SU-DHL-6 (cell line): Measurements from ENCODE around the gene CUEDC1.

Source experiments
- H2AFZ ChIP-seq: fragments of 200-600 bp; sonication (generic); 2 replicates; pipeline ENCODE4 v1.6.1; 2014; ENCODE audit warnings: low read depth, mild to moderate bottlenecking, moderate library complexity, mixed read lengths, antibody characterized with exemption, low read length; ENCODE audit not compliant: severe bottlenecking
- H3F3A ChIP-seq: fragments of 200-600 bp; shearing (Covaris generic); 2 replicates; pipeline ENCODE4 v1.6.0; 2016; ENCODE audit warnings: antibody characterized with exemption, mild to moderate bottlenecking; ENCODE audit not compliant: insufficient read depth
- H3K27ac ChIP-seq: fragments of 200-600 bp; sonication (generic); 2 replicates; pipeline ENCODE4 v1.5.1; 2016; ENCODE audit warnings: low read depth, mild to moderate bottlenecking, low read length, moderate library complexity, mixed read lengths
- H3K27me3 ChIP-seq: fragments of 200-600 bp; sonication (generic), shearing (Covaris generic); 2 replicates; pipeline ENCODE4 v1.6.0; 2014; ENCODE audit warnings: mild to moderate bottlenecking, low read length
- H3K36me3 ChIP-seq: fragments of 200-600 bp; sonication (generic); 2 replicates; pipeline ENCODE4 v1.6.1; 2014; ENCODE audit warnings: mild to moderate bottlenecking, low read length, mixed read lengths
- H3K4me2 ChIP-seq: fragments of 300-600, 200-600 bp; shearing (Covaris generic), sonication (generic); 2 replicates; pipeline ENCODE4 v1.6.0; 2014; ENCODE audit warnings: low read length, low read depth, mild to moderate bottlenecking; ENCODE audit not compliant: poor library complexity, severe bottlenecking
- H3K4me3 ChIP-seq: fragments of 200-600 bp; sonication (generic); 2 replicates; pipeline ENCODE4 v1.5.1; 2014; ENCODE audit warnings: antibody characterized with exemption, low read length, mild to moderate bottlenecking, mixed read lengths; ENCODE audit not compliant: insufficient read depth, poor library complexity, severe bottlenecking
- H3K79me2 ChIP-seq: fragments of 200-600 bp; sonication (generic); 2 replicates; pipeline ENCODE4 v1.6.1; 2014; ENCODE audit warnings: mild to moderate bottlenecking, low read length, moderate library complexity; ENCODE audit not compliant: insufficient read depth
- H3K9ac ChIP-seq: fragments of 200-600 bp; sonication (generic); 2 replicates; pipeline ENCODE4 v1.7.0; 2014; ENCODE audit warnings: mild to moderate bottlenecking, low read length
- H3K9me2 ChIP-seq: fragments of 200-600 bp; sonication (generic); replicated peaks from 2 replicates; pipeline ENCODE4 v1.6.1; 2014; ENCODE audit warnings: low read length; ENCODE audit not compliant: insufficient read depth
- H3K9me3 ChIP-seq: fragments of 200-600 bp; sonication (generic); 2 replicates; pipeline ENCODE4 v1.6.1; 2014; ENCODE audit warnings: low read length, mixed read lengths; ENCODE audit not compliant: insufficient read depth
- H4K20me1 ChIP-seq: fragments of 200-600 bp; sonication (generic); 2 replicates; pipeline ENCODE4 v1.6.1; 2014; ENCODE audit warnings: low read depth, mild to moderate bottlenecking, antibody characterized with exemption, low read length, moderate library complexity, mixed read lengths
- EZH2phosphoT487 ChIP-seq: fragments of 200-600 bp; sonication (generic), shearing (Covaris generic); conservative IDR thresholded peaks from 2 replicates; pipeline ENCODE4 v1.6.1; 2018; ENCODE audit warnings: mild to moderate bottlenecking, antibody characterized with exemption, low read length, moderate library complexity, mixed read lengths
- TF ChIP-seq, protein P1 (sequence below): fragments of 200-600 bp; sonication (generic); IDR thresholded peaks from one replicate; pipeline ENCODE4 v1.5.1; 2017; ENCODE audit warnings: antibody characterized with exemption, mild to moderate bottlenecking, low read length, moderate library complexity; ENCODE audit not compliant: insufficient read depth, poor library complexity, severe bottlenecking

Gene CUEDC1

DNA sequence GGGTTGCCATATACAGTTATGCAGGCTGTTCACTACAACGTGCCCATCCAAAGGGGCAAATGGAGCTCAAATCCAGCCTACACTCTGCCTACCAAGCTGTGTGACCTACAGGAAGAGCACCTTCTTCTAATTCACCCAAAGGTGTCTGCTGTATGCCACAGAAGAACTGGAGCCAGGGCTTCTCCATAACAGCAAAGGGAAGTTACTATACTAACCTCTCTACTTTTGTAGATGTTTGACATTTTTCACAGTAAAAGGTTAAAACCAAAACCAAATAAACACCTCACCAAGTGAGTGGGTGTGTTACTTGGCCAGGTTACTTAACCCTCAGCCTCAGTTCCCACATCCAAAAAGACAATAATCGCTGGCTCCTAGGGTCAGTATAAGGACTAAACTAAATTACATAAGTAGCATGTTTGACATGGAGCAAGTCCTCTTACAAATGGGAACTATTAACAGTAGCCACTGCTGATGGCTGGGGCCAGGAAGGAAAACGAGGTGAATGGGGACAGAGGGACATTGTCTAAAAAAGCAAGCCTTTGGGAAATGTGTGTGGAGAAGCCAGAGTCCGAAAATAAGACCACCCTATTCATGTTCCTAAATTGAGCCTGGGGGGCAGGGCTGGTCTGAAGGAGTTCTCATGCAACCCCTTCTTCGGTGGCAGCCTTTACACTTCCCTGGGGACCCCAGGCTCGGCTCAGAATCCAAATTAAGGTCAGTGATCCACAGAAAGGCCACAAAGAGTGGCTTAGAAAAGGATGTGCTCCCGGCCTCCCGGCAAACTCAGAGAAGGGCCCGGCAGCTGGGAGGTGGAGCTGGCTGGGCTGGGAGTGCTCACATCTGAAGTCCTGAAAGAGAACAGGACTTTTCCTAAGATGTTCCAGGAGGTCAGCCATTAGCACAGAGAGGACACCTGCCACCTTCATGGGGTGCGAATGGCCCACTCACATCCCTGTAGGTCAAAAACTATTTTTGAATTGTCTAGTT, 13.5 kb downstream of the CUEDC1 start:
- no peaks in the 10 kb centered on the region for H3F3A ChIP-seq
- H3K4me3 ChIP-seq, result no peak overlapping the region
- no peaks in the 10 kb centered on the region for H3K27me3 ChIP-seq
- no peaks in the 10 kb centered on the region for H3K9me3 ChIP-seq
- H3K9ac ChIP-seq, result no peak overlapping the region
- H3K4me2 ChIP-seq, result no peak overlapping the region
- H3K27ac ChIP-seq, result no peak overlapping the region
- no peaks in the 10 kb centered on the region for H3K79me2 ChIP-seq
- no peaks in the 10 kb centered on the region for H4K20me1 ChIP-seq
- no peaks in the 10 kb centered on the region for H3K36me3 ChIP-seq
- TF ChIP-seq EZH2phosphoT487, result no peak
- TF ChIP-seq, protein P1, sequence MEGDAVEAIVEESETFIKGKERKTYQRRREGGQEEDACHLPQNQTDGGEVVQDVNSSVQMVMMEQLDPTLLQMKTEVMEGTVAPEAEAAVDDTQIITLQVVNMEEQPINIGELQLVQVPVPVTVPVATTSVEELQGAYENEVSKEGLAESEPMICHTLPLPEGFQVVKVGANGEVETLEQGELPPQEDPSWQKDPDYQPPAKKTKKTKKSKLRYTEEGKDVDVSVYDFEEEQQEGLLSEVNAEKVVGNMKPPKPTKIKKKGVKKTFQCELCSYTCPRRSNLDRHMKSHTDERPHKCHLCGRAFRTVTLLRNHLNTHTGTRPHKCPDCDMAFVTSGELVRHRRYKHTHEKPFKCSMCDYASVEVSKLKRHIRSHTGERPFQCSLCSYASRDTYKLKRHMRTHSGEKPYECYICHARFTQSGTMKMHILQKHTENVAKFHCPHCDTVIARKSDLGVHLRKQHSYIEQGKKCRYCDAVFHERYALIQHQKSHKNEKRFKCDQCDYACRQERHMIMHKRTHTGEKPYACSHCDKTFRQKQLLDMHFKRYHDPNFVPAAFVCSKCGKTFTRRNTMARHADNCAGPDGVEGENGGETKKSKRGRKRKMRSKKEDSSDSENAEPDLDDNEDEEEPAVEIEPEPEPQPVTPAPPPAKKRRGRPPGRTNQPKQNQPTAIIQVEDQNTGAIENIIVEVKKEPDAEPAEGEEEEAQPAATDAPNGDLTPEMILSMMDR, result no peak
- H2AFZ ChIP-seq, result no peak overlapping the region
- no peaks in the 10 kb centered on the region for H3K9me2 ChIP-seq

DNA sequence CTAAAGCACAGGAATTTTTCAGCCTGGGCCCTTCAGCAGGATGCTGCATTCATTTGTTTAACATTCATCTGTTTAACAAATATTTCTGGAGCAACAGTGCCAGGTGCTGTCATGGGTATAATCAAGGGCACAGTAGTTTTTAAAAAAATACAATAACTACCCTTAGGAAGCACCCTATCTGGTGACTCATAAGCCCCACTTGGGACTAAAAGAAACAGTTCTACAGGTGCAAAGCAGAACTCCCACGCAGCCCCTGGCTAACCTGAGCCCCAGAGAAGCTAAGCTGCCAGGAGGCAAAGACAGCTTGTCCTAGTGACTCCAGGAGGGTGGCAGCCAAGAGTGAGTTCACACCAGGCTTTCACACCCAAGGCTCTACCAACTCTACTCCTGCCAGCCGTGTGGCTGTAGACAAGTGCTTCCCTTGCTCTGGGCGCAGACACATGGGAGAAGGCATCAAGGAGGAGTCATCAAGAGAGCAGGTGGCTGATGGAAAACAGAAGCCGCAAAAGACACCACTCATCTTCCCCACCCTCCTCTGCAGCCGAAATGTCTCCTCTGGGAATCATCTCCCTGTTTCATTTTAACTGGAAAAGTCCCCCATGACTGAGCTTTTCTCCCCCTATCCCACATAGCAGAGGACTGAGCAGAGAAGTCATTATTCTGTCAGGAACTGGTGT, 14.4 kb downstream of the CUEDC1 start:
- Histone ChIP-seq H3K36me3 (no peaks in the 10 kb centered on the region), H3K79me2 (no peaks in the 10 kb centered on the region), H3K9me3 (no peaks in the 10 kb centered on the region), H3K9ac (no peak overlapping the region), H3K4me3 (no peak overlapping the region), H3K27me3 (no peaks in the 10 kb centered on the region), H4K20me1 (no peaks in the 10 kb centered on the region), H2AFZ (no peak overlapping the region), H3K9me2 (no peaks in the 10 kb centered on the region), H3F3A (no peaks in the 10 kb centered on the region), H3K27ac (no peak overlapping the region), H3K4me2 (no peak overlapping the region)
- no peak for TF ChIP-seq EZH2phosphoT487
- TF ChIP-seq, protein P1, result no peak

DNA sequence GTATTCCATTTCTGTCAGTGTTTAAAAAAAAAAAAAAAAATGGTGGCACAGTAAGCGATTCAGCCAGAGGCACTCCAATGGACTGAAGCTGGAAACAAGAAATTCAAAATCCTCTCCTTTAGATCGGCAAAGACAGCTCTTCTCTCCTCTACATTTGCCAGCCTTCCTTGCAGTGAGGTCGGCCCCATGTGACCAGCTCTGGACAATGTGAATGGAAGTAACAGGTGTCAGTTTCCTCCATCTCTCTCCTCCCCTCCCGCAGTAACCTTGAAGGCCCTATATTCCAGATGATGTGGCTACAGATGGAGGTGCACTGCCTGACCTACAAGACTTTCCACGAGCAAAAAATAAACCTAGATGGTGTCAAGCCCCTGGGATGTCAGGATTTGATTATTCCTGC, 15.0 kb downstream of the CUEDC1 start:
- no peaks in the 10 kb centered on the region for H3K27me3 ChIP-seq
- no peak overlapping the region for H3K9ac ChIP-seq
- no peaks in the 10 kb centered on the region for H3F3A ChIP-seq
- H3K9me3 ChIP-seq, result no peaks in the 10 kb centered on the region
- TF ChIP-seq, protein P1, result no peak
- TF ChIP-seq EZH2phosphoT487, result no peak
- H3K9me2 ChIP-seq, result no peaks in the 10 kb centered on the region
- no peak overlapping the region for H3K4me3 ChIP-seq
- no peak overlapping the region for H3K27ac ChIP-seq
- H3K4me2 ChIP-seq, result peak overlapping the region; percentile 17
- no peak overlapping the region for H2AFZ ChIP-seq
- no peaks in the 10 kb centered on the region for H3K79me2 ChIP-seq
- no peaks in the 10 kb centered on the region for H4K20me1 ChIP-seq
- no peaks in the 10 kb centered on the region for H3K36me3 ChIP-seq
